ENCODE measurements around the gene CENPB. TPM values are rescaled to one million over a fixed set of nuclear protein-coding genes. Genes with fewer than 3 reads are reported as not detected.

CENPB gene
- polyA plus RNA-seq, 1 donor from 2014 or later, result 37.9 TPM

DNA sequence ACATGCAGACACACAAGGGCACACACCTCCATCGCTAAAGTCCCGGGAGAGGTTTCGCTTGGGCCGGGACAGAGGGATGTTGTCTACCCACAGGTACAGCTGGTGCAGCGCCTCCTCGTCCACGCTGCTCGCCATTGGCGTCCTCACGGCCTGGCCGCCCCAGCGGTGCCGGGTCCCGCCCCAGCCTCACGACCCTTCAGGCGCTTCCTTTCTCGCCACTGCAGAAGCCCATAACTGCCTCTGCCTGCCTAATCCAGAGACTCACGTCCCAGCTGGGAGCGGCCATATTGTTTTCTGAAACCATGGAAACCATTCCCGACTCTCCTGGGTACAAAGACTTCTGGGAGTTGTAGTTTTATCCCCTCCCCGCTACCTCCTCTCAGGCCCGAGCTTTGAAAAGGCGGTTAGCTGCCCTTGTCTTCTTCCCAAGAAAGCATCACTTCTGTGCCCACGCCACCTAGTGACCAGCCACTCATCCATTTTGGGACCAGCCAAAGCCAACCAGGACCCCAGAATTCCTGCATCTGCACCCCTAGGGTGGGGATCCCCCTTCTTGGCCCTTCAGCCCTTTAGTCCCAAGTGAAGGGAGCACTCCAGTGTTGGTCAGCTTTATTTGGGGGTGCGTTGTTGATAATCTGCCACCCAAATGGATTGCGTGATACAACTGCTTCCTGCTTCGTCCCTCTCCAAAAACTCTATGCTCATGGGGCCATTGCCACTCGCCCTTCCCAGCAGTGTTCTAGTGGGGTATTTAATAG, 5.2 kb downstream of the CENPB start, which contains the start of gene SPEF1:
TSS of gene SPEF1 (minus strand) at position 296 of the 758 bp plus-strand sequence. CDS start at position 135, 161 bp downstream.
- peaks cover 28% of the 10 kb centered on the region for H3K27me3 ChIP-seq (ENCODE audit: insufficient read depth, low read depth, low read length)
- peak within 1 kb of the TSS; percentile 67 for H3K4me3 ChIP-seq (ENCODE audit: low read length)
- H3K79me2 ChIP-seq (replicated peaks; ENCODE audit: insufficient read depth, low read length), result peaks cover 10% of the 10 kb centered on the region
- H3K4me2 ChIP-seq (ENCODE audit: low read length), result peak within 1 kb of the TSS; percentile 67
- H4K20me1 ChIP-seq (ENCODE audit: insufficient read depth), result no peaks in the 10 kb centered on the region
- H3K27ac ChIP-seq (ENCODE audit: low read length), result peak within 1 kb of the TSS; percentile 0
- no peak within 1 kb of the TSS for H2AFZ ChIP-seq (ENCODE audit: low read depth, low read length)
- TF ChIP-seq MXI1 (conservative IDR thresholded peaks at IDR 0.05; ENCODE audit: poor library complexity, severe bottlenecking) (peak; percentile 97), SMC3 (conservative IDR thresholded peaks at IDR 0.05; ENCODE audit: poor library complexity) (peak; percentile 60), EZH2 (IDR thresholded peaks at IDR 0.05; ENCODE audit: borderline replicate concordance, insufficient read depth, low read length, poor library complexity, severe bottlenecking) (no peak), TAF1 (IDR thresholded peaks at IDR 0.05; ENCODE audit: low read depth) (no peak), POLR2AphosphoS5 (IDR thresholded peaks at IDR 0.05) (no peak), RAD21 (conservative IDR thresholded peaks at IDR 0.05) (peak; percentile 35), EP300 (conservative IDR thresholded peaks at IDR 0.05; ENCODE audit: poor library complexity, severe bottlenecking) (no peak)
- TF ChIP-seq, protein P1, sequence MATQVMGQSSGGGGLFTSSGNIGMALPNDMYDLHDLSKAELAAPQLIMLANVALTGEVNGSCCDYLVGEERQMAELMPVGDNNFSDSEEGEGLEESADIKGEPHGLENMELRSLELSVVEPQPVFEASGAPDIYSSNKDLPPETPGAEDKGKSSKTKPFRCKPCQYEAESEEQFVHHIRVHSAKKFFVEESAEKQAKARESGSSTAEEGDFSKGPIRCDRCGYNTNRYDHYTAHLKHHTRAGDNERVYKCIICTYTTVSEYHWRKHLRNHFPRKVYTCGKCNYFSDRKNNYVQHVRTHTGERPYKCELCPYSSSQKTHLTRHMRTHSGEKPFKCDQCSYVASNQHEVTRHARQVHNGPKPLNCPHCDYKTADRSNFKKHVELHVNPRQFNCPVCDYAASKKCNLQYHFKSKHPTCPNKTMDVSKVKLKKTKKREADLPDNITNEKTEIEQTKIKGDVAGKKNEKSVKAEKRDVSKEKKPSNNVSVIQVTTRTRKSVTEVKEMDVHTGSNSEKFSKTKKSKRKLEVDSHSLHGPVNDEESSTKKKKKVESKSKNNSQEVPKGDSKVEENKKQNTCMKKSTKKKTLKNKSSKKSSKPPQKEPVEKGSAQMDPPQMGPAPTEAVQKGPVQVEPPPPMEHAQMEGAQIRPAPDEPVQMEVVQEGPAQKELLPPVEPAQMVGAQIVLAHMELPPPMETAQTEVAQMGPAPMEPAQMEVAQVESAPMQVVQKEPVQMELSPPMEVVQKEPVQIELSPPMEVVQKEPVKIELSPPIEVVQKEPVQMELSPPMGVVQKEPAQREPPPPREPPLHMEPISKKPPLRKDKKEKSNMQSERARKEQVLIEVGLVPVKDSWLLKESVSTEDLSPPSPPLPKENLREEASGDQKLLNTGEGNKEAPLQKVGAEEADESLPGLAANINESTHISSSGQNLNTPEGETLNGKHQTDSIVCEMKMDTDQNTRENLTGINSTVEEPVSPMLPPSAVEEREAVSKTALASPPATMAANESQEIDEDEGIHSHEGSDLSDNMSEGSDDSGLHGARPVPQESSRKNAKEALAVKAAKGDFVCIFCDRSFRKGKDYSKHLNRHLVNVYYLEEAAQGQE (IDR thresholded peaks at IDR 0.05; ENCODE audit: borderline replicate concordance), result no peak
- TF ChIP-seq, protein P2, sequence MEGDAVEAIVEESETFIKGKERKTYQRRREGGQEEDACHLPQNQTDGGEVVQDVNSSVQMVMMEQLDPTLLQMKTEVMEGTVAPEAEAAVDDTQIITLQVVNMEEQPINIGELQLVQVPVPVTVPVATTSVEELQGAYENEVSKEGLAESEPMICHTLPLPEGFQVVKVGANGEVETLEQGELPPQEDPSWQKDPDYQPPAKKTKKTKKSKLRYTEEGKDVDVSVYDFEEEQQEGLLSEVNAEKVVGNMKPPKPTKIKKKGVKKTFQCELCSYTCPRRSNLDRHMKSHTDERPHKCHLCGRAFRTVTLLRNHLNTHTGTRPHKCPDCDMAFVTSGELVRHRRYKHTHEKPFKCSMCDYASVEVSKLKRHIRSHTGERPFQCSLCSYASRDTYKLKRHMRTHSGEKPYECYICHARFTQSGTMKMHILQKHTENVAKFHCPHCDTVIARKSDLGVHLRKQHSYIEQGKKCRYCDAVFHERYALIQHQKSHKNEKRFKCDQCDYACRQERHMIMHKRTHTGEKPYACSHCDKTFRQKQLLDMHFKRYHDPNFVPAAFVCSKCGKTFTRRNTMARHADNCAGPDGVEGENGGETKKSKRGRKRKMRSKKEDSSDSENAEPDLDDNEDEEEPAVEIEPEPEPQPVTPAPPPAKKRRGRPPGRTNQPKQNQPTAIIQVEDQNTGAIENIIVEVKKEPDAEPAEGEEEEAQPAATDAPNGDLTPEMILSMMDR (IDR thresholded peaks at IDR 0.05; ENCODE audit: poor library complexity, severe bottlenecking), result peak; percentile 51
- no peaks in the 10 kb centered on the region for H3K9me3 ChIP-seq (ENCODE audit: low read length)
- no peak within 1 kb of the TSS for H3K9ac ChIP-seq (ENCODE audit: low read length)
- no peaks in the 10 kb centered on the region for H3K36me3 ChIP-seq (ENCODE audit: insufficient read depth, low read length)
- no peaks in the 10 kb centered on the region for H3K9me2 ChIP-seq (ENCODE audit: insufficient read depth, low read length)
- no peaks in the 10 kb centered on the region for H3F3A ChIP-seq (ENCODE audit: insufficient read depth, low read length, poor library complexity, severe bottlenecking)

DNA sequence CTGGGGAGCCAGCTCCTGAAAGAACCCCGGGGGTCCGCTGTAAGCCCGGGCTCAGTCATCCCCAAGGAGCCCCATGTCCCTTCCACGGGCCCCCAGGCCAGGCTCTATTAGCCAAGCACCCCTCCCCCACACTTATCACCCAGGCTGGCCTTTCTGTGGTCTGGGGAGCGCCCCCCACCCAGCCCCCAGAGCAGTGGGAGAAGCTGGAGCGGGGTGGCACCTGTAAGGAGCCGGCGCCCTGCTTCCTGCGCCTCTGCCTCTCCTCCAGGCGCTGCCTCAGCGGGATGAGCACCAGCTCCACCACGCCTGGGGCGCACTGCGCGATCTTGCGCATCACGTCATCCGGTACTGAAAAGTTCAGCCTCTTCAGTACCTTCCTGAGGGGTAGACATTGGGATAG, 7.6 kb downstream of the CENPB start:
- TF ChIP-seq MXI1 (conservative IDR thresholded peaks at IDR 0.05; ENCODE audit: poor library complexity, severe bottlenecking) (no peak), EP300 (conservative IDR thresholded peaks at IDR 0.05; ENCODE audit: poor library complexity, severe bottlenecking) (no peak)
- TF ChIP-seq, protein P2 (IDR thresholded peaks at IDR 0.05; ENCODE audit: poor library complexity, severe bottlenecking), result no peak
- TF ChIP-seq, protein P1 (IDR thresholded peaks at IDR 0.05; ENCODE audit: borderline replicate concordance), result no peak
- no peaks in the 10 kb centered on the region for H4K20me1 ChIP-seq (ENCODE audit: insufficient read depth)
- H3K79me2 ChIP-seq (replicated peaks; ENCODE audit: insufficient read depth, low read length), result no peaks in the 10 kb centered on the region
- H3K36me3 ChIP-seq (ENCODE audit: insufficient read depth, low read length), result no peaks in the 10 kb centered on the region
- no peak overlapping the region for H3K9ac ChIP-seq (ENCODE audit: low read length)
- H3K4me3 ChIP-seq (ENCODE audit: low read length), result no peak overlapping the region
- H3K9me2 ChIP-seq (ENCODE audit: insufficient read depth, low read length), result no peaks in the 10 kb centered on the region
- no peak overlapping the region for H3K4me2 ChIP-seq (ENCODE audit: low read length)
- H2AFZ ChIP-seq (ENCODE audit: low read depth, low read length), result no peak overlapping the region
- no peaks in the 10 kb centered on the region for H3F3A ChIP-seq (ENCODE audit: insufficient read depth, low read length, poor library complexity, severe bottlenecking)
- H3K27me3 ChIP-seq (ENCODE audit: insufficient read depth, low read depth, low read length), result peaks cover 34% of the 10 kb centered on the region
- H3K27ac ChIP-seq (ENCODE audit: low read length), result no peak overlapping the region
- no peaks in the 10 kb centered on the region for H3K9me3 ChIP-seq (ENCODE audit: low read length)

Measured in neural cell (in vitro differentiated cells).